GM19395 (cell line): ENCODE measurements around the gene HNMT.
A peak's percentile ranks its signal among the peaks of the same experiment; 100 is the strongest.

ENCODE experiments used
- ATAC-seq: cut with Tn5 transposase; IDR thresholded peaks from one replicate; pipeline ENCODE4 v1.9.1; 2021; ENCODE audit warnings: mild to moderate bottlenecking, moderate library complexity; ENCODE audit not compliant: unreplicated experiment

Gene HNMT

GRCh38 chr2:138009622-138010021 lies 45.3 kb downstream of the HNMT start:
- no peak for ATAC-seq

DNA sequence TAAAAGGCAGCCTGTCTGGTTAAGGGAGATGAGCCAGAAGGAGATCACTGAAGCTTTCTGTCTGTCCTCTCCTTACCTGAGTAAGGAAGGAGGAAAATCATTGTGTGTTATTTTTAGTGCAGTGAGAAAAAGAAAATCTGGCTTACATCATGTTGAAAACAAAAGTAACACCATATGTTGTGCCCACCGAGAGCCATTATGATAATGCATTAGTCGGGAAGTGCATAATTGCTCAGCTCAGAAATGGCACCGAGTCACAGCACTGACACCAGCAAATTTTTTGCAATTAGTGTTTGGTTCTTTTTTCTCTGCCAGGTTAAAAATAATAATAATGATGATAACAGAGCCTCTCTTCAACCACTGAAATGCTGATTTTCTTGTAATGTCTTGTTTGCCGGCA lies 46.6 kb downstream of the HNMT start:
- no peak for ATAC-seq

DNA sequence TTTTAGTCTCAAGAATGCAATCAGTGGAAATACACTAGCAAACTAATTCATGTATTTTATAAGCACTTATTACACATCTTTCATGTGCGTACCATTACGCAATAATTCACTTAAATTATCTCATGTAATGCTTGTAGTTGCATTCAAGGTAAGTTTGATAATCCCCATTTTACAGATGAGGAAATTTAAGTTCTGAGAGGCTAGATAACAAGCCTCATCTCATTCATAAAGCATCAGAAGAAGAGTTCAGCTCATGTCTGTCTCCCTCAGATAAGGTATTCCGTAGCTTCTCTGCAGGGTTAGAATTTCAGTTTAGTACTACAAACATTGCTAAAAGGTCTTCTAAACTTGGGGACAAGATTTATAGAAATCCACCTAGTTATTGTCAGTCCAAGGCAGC lies 47.8 kb downstream of the HNMT start:
- ATAC-seq: no peak

GRCh38 chr2:138012968-138013367 lies 48.7 kb downstream of the HNMT start:
- ATAC-seq: no peak

GRCh38 chr2:138013639-138014038 lies 49.4 kb downstream of the HNMT start:
- ATAC-seq: no peak

DNA sequence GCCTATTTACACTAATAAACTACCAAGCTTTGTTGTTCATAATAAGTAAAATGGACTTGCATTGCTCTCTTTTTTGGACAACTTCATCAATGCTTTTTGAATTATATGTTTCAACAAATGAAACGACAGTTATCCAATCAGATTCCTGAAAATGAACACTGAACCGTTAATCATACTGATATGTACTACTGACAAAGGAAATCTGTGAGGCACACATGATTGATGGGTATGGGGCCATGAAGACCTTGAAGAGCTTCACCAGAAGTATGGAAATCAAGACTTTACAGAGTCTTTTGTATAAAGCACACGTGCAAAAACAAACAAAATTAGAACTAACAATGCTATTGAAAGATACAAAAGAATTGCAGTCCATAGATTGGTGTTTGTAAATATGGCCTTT lies 51.2 kb downstream of the HNMT start:
- no peak for ATAC-seq

DNA sequence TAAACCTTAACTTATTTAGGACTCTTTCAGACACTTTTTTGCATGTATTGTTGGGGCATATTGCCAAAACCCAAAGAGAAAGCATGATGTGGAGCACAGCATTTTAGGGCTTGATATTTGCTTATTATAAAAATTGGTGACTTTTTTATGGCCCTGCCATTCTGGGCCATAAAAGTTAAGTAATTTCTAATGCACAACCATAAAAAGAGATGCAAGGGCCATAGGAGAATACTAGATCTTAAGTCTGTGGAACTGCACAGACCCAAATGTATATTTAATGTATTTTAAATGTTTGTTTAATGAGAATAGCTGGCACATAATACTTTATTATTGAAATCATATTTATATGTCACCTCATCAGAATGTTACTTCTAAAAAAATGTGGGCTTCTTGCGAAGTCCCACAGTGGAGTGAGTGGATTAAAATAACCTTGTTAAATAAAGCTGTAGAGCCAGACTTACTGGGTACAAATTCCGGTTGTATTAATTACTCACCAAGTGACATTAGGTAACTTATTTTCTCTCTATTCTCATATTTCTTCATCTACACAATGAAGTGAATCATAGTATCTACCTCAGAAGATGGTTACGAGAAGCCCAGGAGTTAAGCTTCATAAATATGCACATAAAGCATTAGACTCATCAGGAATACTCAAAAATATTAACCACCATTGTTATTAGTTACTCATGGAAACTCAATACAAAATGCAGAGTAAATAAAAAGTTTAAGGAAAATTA lies 52.2 kb downstream of the HNMT start:
- ATAC-seq: no peak

DNA sequence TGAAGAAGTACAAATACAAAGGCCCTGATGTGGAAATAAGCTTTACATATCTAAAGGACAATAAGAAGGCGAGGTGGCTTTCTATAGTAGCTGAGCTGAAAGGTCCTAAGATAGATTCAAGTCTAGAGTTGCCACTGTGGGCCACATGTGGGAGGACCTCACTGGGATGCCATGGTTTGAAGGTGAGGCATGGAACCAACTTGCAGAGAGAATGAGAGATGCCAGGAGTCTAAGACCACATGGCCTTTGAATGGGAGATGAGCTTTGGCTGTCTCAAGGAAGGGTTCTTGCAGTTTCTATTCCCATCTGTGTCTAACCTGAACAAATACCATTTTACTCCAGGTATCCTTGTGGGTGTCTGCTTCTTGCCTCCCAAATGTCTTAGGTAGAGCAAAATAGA lies 53.6 kb downstream of the HNMT start:
- no peak for ATAC-seq

GRCh38 chr2:138018866-138019688 lies 54.8 kb downstream of the HNMT start:
- ATAC-seq: no peak

DNA sequence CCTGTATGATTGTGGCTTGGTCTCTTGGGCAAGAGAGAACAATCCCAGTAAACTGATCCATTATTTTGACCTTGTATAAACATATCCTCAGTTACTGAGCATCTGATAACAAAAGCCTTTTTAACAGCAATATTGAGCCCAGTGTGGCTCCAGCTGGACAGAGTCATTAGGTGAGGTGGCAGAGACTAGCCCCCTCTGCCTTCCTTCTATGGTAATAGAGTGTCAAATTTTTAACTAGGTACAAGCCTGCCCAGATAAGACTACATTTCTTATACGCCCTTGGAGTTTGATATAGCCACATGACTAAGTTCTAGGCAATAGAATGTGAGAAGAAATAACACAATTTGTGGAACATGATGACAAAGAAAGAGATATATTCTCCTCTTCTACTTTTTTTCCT lies 56.2 kb downstream of the HNMT start:
- ATAC-seq: no peak

DNA sequence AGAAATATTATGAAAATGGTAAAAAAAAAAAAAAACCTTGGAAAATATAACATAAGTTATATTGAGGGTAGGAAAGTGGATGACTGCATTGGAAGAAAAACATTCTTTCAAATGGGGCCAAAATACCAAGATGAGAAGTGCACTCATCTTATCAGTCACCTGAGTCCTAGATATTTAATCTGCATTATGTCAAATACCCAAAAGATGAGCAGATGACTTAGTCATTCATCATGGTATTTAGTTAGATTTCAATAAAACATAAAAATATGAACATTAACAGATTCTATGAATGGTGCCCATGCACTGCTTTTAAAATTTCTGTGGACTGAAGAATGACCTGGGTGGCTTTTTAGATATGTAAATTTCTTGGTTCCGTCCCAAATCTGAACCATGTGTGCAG lies 56.9 kb downstream of the HNMT start:
- ATAC-seq: no peak

DNA sequence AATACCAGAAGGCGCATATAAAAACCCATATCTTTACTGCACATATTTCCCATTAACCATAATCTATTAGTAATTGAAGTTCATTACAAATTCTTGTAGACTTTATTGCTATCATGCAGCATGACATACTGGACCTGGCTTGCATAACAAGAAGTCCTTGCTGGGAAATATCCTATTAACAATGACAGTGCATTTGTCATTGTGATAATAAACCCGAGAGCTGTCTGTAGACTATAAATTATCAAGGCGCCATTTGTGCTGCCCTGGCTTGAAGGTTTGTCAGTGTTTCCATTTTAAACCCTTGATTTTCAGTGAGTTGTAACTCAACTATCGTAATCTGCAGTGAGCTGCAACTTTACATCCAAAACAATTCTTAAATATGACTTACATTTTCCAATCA lies 59.0 kb downstream of the HNMT start:
- ATAC-seq: no peak

DNA sequence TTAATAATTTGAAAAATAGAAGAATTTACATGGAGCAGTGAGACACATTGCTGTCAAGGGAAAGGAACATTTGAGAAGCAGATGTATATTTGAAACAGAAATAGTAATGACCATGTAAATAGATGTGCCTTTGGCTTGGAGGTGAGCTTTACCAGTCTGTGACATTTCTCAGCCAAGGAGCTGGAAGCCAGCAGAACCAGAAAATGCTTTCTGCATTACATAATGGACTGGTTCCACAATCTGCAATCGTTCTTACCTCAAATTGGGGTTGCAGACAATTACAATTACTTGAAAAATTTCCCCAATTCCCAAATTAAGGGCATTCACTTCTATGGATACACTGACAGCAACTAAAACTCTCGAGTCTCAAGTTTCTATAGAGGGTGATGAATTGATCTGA lies 59.7 kb downstream of the HNMT start:
- ATAC-seq: no peak

DNA sequence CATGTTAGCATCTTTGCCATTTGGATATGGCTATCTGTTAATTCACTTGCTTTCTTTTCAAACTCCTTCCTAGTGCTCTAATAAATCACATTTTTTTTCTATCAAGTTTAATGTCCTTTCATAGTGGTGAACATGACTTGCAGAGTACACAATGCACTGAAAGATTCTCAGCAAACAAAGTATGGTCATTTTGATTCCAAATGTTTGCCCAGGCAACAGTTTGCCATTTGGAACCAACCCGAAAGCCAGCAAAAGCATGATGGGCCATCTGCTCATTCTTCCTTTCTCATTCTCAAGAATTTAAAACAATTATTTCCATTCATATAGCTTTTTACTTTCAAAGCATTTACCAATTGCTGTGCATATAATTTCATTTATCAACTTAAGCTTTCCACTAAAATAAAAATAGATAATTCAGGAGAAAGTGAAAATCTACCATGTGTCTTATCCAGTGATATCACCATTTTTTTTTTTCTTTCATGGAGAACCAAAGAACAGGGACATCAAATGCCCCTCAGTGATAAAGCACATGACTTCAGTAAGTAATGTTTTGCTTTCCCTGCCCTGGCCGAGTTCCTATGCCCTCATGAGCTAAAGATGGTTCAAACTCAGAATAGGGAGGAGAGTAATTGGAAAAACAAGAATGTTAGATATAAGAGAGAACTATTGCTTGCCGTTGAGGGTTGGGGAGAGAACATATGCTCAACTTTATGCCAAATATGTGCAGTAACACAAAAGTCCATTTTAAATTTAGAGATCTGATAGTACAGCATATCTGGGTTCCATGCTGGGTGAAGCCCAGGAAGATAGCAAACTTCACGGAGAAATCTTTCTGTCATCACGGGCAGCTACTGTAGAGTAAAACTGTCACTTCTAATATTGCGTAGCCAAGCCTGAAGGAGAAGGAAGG lies 62.1 kb downstream of the HNMT start:
- no peak for ATAC-seq

- ATAC-seq: no peak
Measured at GRCh38 chr2:138028538-138028937, 64.3 kb downstream of the HNMT start.

- ATAC-seq: no peak
Measured at GRCh38 chr2:138029276-138029675, 65.0 kb downstream of the HNMT start.

DNA sequence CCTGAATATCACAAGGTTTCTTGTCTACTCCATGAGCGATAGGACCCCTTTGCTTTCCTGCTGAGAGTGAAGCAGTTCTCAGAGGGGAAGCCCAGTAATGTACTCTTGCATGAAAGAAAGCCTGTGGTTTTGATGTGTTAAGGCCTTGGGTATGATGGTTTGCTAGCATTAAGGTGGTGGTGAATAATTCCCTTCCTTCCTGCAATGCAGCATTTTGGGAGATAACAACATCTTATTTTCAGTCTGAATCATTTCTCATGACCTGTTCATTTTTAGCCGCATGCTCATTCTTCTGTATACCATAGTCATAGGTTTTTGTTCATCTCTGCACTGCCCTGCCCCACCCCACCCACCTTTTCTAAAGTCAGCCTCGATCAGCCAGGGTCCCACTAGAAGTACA lies 66.2 kb downstream of the HNMT start:
- ATAC-seq: peak; percentile 69

- no peak for ATAC-seq
Measured at GRCh38 chr2:138032334-138032733, 68.1 kb downstream of the HNMT start.

- no peak for ATAC-seq
Measured at GRCh38 chr2:138034536-138034935, 70.3 kb downstream of the HNMT start.

DNA sequence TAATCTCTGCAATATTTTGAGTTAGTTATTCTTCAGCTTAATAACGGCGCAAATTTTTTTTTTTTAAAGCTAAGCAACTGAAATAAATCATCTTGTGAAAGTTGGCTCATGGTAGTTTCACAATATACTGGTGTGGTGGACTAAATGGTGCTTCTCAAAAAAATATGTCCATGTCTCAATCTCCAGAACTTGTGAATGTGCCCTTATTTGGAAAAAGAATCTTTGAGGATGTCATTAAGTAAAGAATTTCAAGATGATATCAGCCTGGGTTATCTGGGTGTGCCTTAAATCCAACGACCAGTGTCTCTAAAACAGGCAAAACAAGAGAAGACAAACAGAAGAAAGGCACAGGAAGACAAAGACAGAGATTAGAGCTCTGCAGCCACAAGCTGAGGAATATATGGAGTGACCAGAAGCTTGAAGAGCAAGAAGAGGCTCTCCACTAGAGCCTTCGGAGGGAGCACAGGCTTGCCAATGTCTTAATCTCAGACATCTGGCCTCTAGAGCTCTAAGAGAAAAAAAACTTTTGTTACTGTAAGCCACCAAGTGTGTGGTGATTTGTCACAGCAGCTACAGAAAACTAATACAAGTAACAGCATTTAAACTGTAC lies 71.4 kb downstream of the HNMT start:
- no peak for ATAC-seq

DNA sequence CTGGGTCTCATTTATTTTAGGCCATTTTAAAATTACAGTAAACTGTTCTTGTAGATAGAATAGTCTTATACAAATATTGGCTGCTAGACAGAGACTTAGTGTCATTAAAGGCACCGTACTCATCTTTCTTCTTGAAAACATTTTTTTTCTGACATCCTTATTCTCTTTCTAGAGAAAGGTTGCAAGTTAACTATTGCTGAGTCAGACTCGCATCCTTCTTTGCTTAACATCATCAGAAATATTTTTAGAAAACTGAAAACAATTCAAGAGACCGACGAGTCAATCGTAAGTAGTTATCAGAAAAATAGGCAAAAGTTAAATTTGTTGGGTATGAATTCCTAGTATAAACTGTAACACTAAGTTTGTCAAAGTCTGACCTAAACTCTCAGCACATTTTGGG lies 72.2 kb downstream of the HNMT start:
- no peak for ATAC-seq
